NCI-H2107 treated with DMSO at 0.1 percent for 48 hours (cell line): ENCODE measurements around the gene LPCAT1.
"Not testable (repeated sequence)": the region's sequence is repeated elsewhere in the genome, so short reads cannot be mapped to it uniquely, and the experiment has no call there.

ENCODE experiments used
- DNase-seq: peaks from one replicate; lab custom pipeline; 2025; ENCODE audit not compliant: unreplicated experiment; lab: John Stamatoyannopoulos, UW

Gene LPCAT1

DNA sequence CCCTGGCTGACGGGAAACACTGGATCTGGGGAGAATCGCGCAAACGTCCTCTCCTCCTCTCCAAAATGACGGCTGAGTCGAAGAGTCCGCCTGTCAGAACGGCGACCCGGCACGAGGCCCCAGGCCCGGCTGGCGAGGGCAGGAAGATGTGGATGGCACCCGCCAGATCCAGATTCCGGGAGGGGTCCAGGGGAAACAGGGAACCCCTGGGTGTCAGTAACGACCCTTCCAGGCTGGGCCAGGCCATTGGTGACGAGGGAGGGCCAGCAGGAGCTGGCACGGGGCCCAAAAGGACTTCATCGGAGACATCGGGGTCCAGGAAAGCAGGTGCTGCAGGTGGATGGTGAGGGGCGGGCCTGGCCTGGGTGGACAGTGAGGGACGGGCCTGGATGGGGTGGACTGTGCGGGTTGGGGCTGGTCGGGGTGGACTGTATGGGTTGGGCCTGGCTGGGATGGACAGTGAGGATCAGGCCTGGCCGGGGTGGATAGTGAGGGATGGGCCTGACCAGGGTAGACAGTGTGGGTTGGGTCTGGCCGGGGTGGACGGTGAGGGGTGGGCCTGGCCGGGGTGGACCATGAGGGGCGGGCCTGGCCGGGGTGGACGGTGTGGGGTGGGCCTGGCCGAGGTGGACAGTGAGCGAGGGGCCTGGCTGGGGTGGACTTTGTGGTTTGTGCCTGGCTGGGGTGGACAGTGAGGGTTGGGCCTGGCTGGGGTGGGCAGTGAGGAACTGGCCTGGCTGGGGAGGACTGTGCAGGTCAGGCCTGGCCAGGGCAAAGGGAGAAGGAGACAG is 92.5 kb downstream of the LPCAT1 start:
- no peak for DNase-seq

GRCh38 chr5:1430121-1430795 is 93.5 kb downstream of the LPCAT1 start:
- no peak for DNase-seq

DNA sequence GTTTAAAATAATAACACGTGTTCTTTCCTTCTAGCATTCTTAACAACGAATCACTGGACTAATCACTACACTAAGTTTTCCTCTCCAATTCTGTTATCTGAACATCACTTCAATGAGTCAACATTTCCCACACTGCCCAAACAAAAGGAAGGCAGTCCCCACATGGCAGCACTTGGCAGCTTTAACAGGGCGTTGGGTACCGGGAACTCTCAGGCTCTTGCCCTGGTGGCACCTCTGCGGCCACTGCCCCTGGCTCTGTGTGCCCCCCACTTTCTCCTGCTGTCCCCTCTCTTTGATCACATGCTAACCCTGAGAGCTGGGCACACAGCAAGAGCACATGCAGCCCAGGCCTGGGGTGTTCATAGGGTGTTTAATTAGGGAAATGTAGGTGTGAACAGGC is 94.3 kb downstream of the LPCAT1 start:
- no peak for DNase-seq

GRCh38 chr5:1429066-1429465 is 94.7 kb downstream of the LPCAT1 start:
- DNase-seq: no peak

GRCh38 chr5:1428107-1428506 is 95.7 kb downstream of the LPCAT1 start:
- no peak for DNase-seq

DNA sequence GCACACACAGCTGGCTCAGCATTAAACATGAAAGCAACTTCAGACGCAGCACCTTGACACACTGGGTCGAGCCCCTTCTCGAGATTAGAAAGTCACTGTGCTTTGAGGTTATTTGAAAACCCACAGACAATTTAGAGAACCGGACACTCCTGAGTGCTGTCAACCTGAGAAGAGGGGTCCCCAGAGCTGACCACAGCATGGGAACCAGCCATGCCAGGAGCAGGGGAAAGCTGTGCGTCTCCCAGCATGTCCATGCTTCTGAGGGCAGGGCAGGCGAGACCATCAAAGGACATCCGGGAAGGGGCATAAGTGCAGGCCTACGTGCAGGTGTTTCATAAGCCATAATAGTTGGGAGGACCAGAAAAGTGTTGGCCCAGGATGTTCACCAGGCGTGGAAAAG is 99.0 kb downstream of the LPCAT1 start:
- DNase-seq: no peak

- DNase-seq: no peak
Observed at GRCh38 chr5:1423901-1424603, 99.7 kb downstream of the LPCAT1 start.

GRCh38 chr5:1422522-1422921 is 101.2 kb downstream of the LPCAT1 start:
- not testable (repeated sequence) for DNase-seq

GRCh38 chr5:1421521-1422341 is 102.0 kb downstream of the LPCAT1 start:
- no peak for DNase-seq

GRCh38 chr5:1420211-1421195 is 103.3 kb downstream of the LPCAT1 start:
- no peak for DNase-seq

- DNase-seq: no peak
Observed at GRCh38 chr5:1419476-1420210, 104.1 kb downstream of the LPCAT1 start.

- DNase-seq: no peak
Observed at GRCh38 chr5:1418921-1419280, 104.9 kb downstream of the LPCAT1 start.

DNA sequence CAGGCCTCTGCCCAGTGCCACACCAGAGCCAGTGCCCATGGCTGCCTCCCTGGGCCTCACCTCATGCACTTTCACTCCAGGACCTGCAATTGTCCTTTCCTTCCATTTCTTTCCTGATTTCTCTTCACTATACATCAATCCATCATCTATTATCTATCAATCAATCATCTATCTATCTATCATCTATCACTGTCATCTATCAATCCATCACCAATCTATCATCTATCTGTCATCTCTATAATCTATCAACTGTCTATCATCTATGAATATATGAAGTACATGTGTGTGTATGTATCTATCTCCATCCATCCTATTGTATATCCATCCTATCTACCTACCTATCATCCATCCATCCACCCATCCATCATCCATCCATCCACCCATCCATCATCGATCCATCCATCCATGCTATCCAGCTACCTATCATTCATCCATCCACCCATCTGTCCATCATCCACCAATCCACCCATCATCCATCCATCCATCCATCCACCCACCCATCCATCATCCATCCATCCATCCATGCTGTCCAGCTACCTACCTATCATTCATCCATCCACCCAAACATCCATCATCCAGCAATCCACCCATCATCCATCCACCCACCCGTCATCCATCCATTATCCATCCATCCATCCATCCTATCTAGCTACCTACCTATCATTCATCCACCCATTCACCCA is 105.4 kb downstream of the LPCAT1 start:
- no peak for DNase-seq

- DNase-seq: no peak
Observed at GRCh38 chr5:1417586-1418225, 106.1 kb downstream of the LPCAT1 start.

- no peak for DNase-seq
Observed at GRCh38 chr5:1416856-1417469, 106.8 kb downstream of the LPCAT1 start.

DNA sequence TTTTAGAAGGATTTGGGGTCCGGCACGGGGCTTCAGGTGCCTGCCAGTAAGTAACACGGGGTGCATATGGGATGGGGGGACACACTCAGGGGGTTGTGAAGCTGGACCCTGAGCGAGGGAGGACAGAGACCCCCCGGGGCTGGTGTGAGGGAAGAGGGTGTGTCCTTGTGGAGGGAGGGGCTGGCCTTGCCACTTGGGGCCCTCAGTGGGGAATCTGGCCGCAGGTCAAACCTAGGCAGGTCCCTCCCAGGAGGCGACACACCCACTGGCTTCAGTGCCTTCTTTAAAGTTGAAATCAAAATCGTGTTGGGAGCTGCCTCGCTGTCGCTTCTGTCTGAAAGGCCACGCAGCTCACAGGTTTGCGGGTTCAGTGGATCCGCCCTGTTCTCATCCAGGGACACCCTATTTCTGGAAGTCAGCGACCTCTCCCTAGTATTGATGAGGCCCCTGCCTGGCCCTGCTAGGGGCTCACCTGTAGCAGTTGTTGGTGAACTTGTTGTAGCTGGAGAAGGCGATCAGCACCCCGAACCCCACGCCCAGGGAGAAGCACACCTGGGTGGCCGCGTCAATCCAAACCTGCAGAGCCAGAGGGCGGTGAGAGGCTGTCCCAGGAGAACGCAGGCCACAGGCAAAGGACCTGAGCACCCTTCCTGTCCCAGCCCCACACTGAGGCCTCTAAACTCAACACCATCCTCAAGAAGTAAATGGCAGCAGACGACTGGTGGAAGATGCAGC is 108.0 kb downstream of the LPCAT1 start:
- DNase-seq: no peak

DNA sequence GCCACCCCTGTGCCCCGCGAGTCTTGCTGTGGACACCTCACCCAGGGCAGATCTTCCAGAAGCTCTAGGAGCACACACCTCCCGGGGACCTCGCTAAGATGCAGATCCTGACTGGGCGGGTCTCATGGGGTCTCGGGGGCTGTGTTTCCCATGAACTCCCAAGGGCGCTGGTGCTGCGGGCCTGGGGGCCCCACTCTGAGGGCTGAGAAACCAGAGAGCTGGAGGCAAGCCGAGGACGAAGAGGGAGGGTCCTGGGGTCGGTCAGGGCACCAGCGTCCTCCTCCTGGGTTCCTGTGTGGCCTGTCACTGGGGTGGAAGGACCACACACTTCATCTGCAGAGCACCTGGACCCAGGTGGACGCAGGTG is 108.7 kb downstream of the LPCAT1 start:
- no peak for DNase-seq
